Measurements from ENCODE around the gene USP31. TPM values are rescaled to one million over a fixed set of nuclear protein-coding genes. Genes with fewer than 3 reads are reported as not detected.

The USP31 gene
- total RNA-seq, 1 experiment from 2014 or later, result 17.4 TPM

DNA sequence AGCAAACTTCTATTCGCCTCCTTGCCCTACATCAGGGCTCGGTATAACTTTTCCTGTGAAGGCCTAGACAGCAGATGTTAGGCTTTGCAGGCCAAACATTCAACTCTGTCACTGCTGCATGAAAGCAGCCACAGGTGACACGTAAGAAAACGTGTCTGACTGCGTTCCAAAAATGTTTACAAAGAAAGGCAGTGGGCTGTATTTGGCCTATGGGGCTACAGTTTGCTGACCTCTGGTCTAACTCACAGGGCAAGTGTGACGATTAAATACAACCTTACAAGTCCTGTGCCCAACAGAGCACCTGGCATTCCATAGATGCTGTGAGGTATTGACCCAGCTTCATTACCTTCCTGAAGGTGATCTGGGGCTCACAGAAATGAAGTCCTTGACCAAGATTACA lies 79.4 kb downstream of the USP31 start (continued):
- TF ChIP-seq NR1H2 (CRISPR knock-in tag; IDR thresholded peaks at IDR 0.05) (no peak), JUN (CRISPR knock-in tag; IDR thresholded peaks at IDR 0.05) (no peak), GRHL2 (CRISPR knock-in tag; IDR thresholded peaks at IDR 0.05; ENCODE audit: insufficient replicate concordance, severe bottlenecking) (no peak), NFATC4 (CRISPR knock-in tag; IDR thresholded peaks at IDR 0.05) (no peak)
- TF ChIP-seq, protein P1, sequence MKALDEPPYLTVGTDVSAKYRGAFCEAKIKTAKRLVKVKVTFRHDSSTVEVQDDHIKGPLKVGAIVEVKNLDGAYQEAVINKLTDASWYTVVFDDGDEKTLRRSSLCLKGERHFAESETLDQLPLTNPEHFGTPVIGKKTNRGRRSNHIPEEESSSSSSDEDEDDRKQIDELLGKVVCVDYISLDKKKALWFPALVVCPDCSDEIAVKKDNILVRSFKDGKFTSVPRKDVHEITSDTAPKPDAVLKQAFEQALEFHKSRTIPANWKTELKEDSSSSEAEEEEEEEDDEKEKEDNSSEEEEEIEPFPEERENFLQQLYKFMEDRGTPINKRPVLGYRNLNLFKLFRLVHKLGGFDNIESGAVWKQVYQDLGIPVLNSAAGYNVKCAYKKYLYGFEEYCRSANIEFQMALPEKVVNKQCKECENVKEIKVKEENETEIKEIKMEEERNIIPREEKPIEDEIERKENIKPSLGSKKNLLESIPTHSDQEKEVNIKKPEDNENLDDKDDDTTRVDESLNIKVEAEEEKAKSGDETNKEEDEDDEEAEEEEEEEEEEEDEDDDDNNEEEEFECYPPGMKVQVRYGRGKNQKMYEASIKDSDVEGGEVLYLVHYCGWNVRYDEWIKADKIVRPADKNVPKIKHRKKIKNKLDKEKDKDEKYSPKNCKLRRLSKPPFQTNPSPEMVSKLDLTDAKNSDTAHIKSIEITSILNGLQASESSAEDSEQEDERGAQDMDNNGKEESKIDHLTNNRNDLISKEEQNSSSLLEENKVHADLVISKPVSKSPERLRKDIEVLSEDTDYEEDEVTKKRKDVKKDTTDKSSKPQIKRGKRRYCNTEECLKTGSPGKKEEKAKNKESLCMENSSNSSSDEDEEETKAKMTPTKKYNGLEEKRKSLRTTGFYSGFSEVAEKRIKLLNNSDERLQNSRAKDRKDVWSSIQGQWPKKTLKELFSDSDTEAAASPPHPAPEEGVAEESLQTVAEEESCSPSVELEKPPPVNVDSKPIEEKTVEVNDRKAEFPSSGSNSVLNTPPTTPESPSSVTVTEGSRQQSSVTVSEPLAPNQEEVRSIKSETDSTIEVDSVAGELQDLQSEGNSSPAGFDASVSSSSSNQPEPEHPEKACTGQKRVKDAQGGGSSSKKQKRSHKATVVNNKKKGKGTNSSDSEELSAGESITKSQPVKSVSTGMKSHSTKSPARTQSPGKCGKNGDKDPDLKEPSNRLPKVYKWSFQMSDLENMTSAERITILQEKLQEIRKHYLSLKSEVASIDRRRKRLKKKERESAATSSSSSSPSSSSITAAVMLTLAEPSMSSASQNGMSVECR (CRISPR knock-in tag; IDR thresholded peaks at IDR 0.05; ENCODE audit: borderline replicate concordance), result no peak
- TF ChIP-seq, protein P2, sequence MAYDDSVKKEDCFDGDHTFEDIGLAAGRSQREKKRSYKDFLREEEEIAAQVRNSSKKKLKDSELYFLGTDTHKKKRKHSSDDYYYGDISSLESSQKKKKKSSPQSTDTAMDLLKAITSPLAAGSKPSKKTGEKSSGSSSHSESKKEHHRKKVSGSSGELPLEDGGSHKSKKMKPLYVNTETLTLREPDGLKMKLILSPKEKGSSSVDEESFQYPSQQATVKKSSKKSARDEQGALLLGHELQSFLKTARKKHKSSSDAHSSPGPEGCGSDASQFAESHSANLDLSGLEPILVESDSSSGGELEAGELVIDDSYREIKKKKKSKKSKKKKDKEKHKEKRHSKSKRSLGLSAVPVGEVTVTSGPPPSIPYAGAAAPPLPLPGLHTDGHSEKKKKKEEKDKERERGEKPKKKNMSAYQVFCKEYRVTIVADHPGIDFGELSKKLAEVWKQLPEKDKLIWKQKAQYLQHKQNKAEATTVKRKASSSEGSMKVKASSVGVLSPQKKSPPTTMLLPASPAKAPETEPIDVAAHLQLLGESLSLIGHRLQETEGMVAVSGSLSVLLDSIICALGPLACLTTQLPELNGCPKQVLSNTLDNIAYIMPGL (CRISPR knock-in tag; IDR thresholded peaks at IDR 0.05), result no peak
- TF ChIP-seq, protein P3, sequence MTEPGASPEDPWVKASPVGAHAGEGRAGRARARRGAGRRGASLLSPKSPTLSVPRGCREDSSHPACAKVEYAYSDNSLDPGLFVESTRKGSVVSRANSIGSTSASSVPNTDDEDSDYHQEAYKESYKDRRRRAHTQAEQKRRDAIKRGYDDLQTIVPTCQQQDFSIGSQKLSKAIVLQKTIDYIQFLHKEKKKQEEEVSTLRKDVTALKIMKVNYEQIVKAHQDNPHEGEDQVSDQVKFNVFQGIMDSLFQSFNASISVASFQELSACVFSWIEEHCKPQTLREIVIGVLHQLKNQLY (CRISPR knock-in tag; IDR thresholded peaks at IDR 0.05), result no peak
- TF ChIP-seq, protein P4, sequence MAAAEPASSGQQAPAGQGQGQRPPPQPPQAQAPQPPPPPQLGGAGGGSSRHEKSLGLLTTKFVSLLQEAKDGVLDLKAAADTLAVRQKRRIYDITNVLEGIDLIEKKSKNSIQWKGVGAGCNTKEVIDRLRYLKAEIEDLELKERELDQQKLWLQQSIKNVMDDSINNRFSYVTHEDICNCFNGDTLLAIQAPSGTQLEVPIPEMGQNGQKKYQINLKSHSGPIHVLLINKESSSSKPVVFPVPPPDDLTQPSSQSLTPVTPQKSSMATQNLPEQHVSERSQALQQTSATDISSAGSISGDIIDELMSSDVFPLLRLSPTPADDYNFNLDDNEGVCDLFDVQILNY (CRISPR knock-in tag; IDR thresholded peaks at IDR 0.05), result no peak
- TF ChIP-seq, protein P5, sequence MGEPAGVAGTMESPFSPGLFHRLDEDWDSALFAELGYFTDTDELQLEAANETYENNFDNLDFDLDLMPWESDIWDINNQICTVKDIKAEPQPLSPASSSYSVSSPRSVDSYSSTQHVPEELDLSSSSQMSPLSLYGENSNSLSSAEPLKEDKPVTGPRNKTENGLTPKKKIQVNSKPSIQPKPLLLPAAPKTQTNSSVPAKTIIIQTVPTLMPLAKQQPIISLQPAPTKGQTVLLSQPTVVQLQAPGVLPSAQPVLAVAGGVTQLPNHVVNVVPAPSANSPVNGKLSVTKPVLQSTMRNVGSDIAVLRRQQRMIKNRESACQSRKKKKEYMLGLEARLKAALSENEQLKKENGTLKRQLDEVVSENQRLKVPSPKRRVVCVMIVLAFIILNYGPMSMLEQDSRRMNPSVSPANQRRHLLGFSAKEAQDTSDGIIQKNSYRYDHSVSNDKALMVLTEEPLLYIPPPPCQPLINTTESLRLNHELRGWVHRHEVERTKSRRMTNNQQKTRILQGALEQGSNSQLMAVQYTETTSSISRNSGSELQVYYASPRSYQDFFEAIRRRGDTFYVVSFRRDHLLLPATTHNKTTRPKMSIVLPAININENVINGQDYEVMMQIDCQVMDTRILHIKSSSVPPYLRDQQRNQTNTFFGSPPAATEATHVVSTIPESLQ (CRISPR knock-in tag; IDR thresholded peaks at IDR 0.05), result no peak

DNA sequence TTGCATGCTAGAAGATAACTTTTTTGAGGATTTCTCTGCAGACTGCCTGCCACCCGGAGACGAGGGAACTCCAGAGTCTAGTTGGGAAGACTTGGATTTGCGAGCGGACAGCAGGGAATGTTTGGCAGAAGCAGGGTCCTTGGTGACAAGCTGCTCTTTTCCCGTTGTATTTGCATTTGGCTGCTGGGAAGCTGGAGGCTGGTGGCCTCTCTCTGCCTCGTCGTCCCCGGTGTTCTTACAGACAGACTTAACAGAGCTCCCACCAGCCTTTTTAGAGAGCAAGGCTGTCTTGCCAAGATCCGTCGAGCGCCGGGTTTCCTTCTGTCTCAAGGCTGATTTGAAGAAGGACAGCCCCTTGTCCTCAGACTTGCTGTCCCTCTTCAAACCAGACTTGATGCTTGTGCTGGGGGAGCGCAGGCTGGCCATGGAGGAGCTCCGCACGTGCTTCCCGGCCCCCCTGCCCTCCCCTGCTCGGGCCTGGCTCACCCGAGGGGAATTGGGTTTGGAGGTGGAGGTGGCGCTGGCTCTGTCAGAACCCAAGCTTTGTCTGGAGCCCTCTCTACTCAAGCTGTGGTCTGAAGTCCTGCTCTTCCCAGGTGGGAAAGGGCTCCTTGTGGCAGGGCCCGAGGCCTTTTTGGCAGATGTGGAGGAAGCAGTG lies 81.0 kb downstream of the USP31 start:
- no peaks in the 10 kb centered on the region for H3K9me3 Mint-ChIP-seq
- no peak for ATAC-seq
- TF ChIP-seq, protein P6, sequence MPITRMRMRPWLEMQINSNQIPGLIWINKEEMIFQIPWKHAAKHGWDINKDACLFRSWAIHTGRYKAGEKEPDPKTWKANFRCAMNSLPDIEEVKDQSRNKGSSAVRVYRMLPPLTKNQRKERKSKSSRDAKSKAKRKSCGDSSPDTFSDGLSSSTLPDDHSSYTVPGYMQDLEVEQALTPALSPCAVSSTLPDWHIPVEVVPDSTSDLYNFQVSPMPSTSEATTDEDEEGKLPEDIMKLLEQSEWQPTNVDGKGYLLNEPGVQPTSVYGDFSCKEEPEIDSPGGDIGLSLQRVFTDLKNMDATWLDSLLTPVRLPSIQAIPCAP (CRISPR knock-in tag; IDR thresholded peaks at IDR 0.05), result no peak
- TF ChIP-seq ZNF263 (CRISPR knock-in tag; IDR thresholded peaks at IDR 0.05; ENCODE audit: low read depth) (no peak), GTF2I (CRISPR knock-in tag; conservative IDR thresholded peaks at IDR 0.05) (no peak), GABPB1 (CRISPR knock-in tag; IDR thresholded peaks at IDR 0.05) (no peak), SMAD3 (CRISPR knock-in tag; IDR thresholded peaks at IDR 0.05; ENCODE audit: borderline replicate concordance) (no peak), ZNF423 (CRISPR knock-in tag; IDR thresholded peaks at IDR 0.05) (no peak), KAT7 (CRISPR knock-in tag; IDR thresholded peaks at IDR 0.05; ENCODE audit: borderline replicate concordance) (no peak)
- TF ChIP-seq, protein P7, sequence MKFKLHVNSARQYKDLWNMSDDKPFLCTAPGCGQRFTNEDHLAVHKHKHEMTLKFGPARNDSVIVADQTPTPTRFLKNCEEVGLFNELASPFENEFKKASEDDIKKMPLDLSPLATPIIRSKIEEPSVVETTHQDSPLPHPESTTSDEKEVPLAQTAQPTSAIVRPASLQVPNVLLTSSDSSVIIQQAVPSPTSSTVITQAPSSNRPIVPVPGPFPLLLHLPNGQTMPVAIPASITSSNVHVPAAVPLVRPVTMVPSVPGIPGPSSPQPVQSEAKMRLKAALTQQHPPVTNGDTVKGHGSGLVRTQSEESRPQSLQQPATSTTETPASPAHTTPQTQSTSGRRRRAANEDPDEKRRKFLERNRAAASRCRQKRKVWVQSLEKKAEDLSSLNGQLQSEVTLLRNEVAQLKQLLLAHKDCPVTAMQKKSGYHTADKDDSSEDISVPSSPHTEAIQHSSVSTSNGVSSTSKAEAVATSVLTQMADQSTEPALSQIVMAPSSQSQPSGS (CRISPR knock-in tag; IDR thresholded peaks at IDR 0.05; ENCODE audit: borderline replicate concordance, low read depth), result no peak
- TF ChIP-seq, protein P8, sequence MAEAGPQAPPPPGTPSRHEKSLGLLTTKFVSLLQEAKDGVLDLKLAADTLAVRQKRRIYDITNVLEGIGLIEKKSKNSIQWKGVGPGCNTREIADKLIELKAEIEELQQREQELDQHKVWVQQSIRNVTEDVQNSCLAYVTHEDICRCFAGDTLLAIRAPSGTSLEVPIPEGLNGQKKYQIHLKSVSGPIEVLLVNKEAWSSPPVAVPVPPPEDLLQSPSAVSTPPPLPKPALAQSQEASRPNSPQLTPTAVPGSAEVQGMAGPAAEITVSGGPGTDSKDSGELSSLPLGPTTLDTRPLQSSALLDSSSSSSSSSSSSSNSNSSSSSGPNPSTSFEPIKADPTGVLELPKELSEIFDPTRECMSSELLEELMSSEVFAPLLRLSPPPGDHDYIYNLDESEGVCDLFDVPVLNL (CRISPR knock-in tag; IDR thresholded peaks at IDR 0.05; ENCODE audit: borderline replicate concordance, low read depth), result no peak
- TF ChIP-seq, protein P9, sequence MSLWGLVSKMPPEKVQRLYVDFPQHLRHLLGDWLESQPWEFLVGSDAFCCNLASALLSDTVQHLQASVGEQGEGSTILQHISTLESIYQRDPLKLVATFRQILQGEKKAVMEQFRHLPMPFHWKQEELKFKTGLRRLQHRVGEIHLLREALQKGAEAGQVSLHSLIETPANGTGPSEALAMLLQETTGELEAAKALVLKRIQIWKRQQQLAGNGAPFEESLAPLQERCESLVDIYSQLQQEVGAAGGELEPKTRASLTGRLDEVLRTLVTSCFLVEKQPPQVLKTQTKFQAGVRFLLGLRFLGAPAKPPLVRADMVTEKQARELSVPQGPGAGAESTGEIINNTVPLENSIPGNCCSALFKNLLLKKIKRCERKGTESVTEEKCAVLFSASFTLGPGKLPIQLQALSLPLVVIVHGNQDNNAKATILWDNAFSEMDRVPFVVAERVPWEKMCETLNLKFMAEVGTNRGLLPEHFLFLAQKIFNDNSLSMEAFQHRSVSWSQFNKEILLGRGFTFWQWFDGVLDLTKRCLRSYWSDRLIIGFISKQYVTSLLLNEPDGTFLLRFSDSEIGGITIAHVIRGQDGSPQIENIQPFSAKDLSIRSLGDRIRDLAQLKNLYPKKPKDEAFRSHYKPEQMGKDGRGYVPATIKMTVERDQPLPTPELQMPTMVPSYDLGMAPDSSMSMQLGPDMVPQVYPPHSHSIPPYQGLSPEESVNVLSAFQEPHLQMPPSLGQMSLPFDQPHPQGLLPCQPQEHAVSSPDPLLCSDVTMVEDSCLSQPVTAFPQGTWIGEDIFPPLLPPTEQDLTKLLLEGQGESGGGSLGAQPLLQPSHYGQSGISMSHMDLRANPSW (CRISPR knock-in tag; conservative IDR thresholded peaks at IDR 0.05; ENCODE audit: low read depth), result no peak

More for the DNA sequence above, 81.0 kb downstream of the USP31 start:
- Mint-ChIP-seq H3K27ac (no peak overlapping the region), H3K4me1 (peaks cover 4% of the 10 kb centered on the region; the same call in 1 of the 2 replicates), H3K27me3 (ENCODE audit: low read depth) (no peaks in the 10 kb centered on the region), H3K4me3 (no peak overlapping the region), H3K36me3 (peaks cover 45% of the 10 kb centered on the region)
- DNase-seq (ENCODE audit: low spot score), result no peak
- CTCF ChIA-PET, result interaction anchor here (0.9 kb wide), 1 partner anchor 367 kb away, joined by 4 read pairs; no protein-coding TSS in a partner anchor
- POLR2A ChIA-PET, result no interaction called here

Measured in WTC11 (cell line).